Endodermal cell (in vitro differentiated cells): Measurements from ENCODE around the gene ATXN1. TPM values are rescaled to one million over a fixed set of nuclear protein-coding genes. Genes with fewer than 3 reads are reported as not detected.

Experiments
- DNase-seq: peaks from one replicate; pipeline ENCODE4 v3.0.0-alpha.2; 2017
- H3K27ac ChIP-seq: 2 replicates; pipeline ENCODE4 v1.5.1; 2013; ENCODE audit warnings: mild to moderate bottlenecking, low read depth, low read length, moderate library complexity
- H3K27me3 ChIP-seq: 2 replicates; pipeline ENCODE4 v1.6.1; 2013; ENCODE audit warnings: mild to moderate bottlenecking, low read length, moderate library complexity; ENCODE audit not compliant: insufficient read depth, control insufficient read depth, poor library complexity, severe bottlenecking
- H3K36me3 ChIP-seq: 2 replicates; pipeline ENCODE4 v1.7.0; 2013; ENCODE audit warnings: mild to moderate bottlenecking, low read length, moderate library complexity; ENCODE audit not compliant: control insufficient read depth, insufficient read depth
- H3K4me1 ChIP-seq: one replicate; pipeline ENCODE4 v1.7.0; 2013; ENCODE audit warnings: low read length; ENCODE audit not compliant: control insufficient read depth, insufficient read depth
- H3K4me3 ChIP-seq: 2 replicates; pipeline ENCODE4 v1.5.1; 2013; ENCODE audit warnings: mild to moderate bottlenecking, low read length, moderate library complexity
- H3K9ac ChIP-seq: 2 replicates; pipeline ENCODE4 v1.6.1; 2013; ENCODE audit warnings: mild to moderate bottlenecking, low read length, moderate library complexity; ENCODE audit not compliant: poor library complexity, severe bottlenecking; ENCODE audit errors: extremely low read depth
- H3K9me3 ChIP-seq: 2 replicates; pipeline ENCODE4 v1.6.1; 2013; ENCODE audit warnings: mild to moderate bottlenecking, low read length, moderate library complexity; ENCODE audit not compliant: control insufficient read depth
- H3K27ac Mint-ChIP-seq: 2 replicates; pipeline ENCODE4 v1.8.0; 2020; ENCODE audit warnings: mixed read lengths
- H3K27me3 Mint-ChIP-seq: 2 replicates; pipeline ENCODE4 v1.8.0; 2021; ENCODE audit warnings: mild to moderate bottlenecking, mixed read lengths; ENCODE audit not compliant: insufficient read depth
- H3K36me3 Mint-ChIP-seq: 2 replicates; pipeline ENCODE4 v1.8.0; 2020; ENCODE audit warnings: low read depth, mixed read lengths
- H3K4me1 Mint-ChIP-seq: 2 replicates; pipeline ENCODE4 v1.8.0; 2020; ENCODE audit warnings: mixed read lengths
- H3K4me3 Mint-ChIP-seq: 2 replicates; pipeline ENCODE4 v1.8.0; 2020; ENCODE audit warnings: mild to moderate bottlenecking, moderate library complexity, mixed read lengths
- H3K9me3 Mint-ChIP-seq: 2 replicates; pipeline ENCODE4 v1.8.0; 2020; ENCODE audit warnings: mild to moderate bottlenecking, mixed read lengths
- CTCF ChIP-seq: fragments of 200-600 bp; sonication (generic); conservative IDR thresholded peaks from 2 replicates; pipeline ENCODE4 v1.5.0; 2021; ENCODE audit warnings: antibody characterized with exemption, mild to moderate bottlenecking
- WGBS, 2 experiments: methylation state at CpG; one replicate each; pipeline versions ENCODE4 v1.1.5 to v1.1.7; 2013; ENCODE audit warnings: missing lambda C conversion rate in 2 of 2, mixed read lengths in 1 of 2; ENCODE audit not compliant: insufficient coverage in 1 of 2, insufficient read length in 1 of 2; 5-methylcytosine and 5-hydroxymethylcytosine counted together
- total RNA-seq, 2 donors: library from RNA; stranded (reverse); fragmentation: NEBNext Ultra II Directional in 1 of 2; extraction: Animal tissue kit (Norgen Biotek cat#: 25700) in 1 of 2; gene quantifications; 2 replicates in 1 of 2; 3 replicates in 1 of 2; pipeline ENCODE4 v1.2.1, GENCODE V29; 2021

ATXN1 gene
- total RNA-seq, 2 donors from 2014 or later: 10.4 to 15.9 TPM

- Histone ChIP-seq H3K9ac (no peak overlapping the region), H3K4me3 (no peak overlapping the region), H3K27me3 (no peaks in the 10 kb centered on the region), H3K9me3 (no peaks in the 10 kb centered on the region), H3K4me1 (no peaks in the 10 kb centered on the region), H3K36me3 (no peaks in the 10 kb centered on the region), H3K27ac (no peak overlapping the region)
- Mint-ChIP-seq H3K9me3 (no peaks in the 10 kb centered on the region), H3K4me1 (peaks cover 8% of the 10 kb centered on the region), H3K27me3 (no peaks in the 10 kb centered on the region), H3K36me3 (peaks cover 4% of the 10 kb centered on the region), H3K4me3 (no peak overlapping the region), H3K27ac (no peak overlapping the region)
- no peak for TF ChIP-seq CTCF
- no peak for DNase-seq
- WGBS, 2 experiments: 93 to 98% methylated on average over 1 to 2 of the region's 2 CpGs
Measured at GRCh38 chr6:16751251-16751946, 9.9 kb downstream of the ATXN1 start.

GRCh38 chr6:16750566-16750965, 10.7 kb downstream of the ATXN1 start:
- Mint-ChIP-seq H3K9me3 (no peaks in the 10 kb centered on the region), H3K36me3 (peaks cover 4% of the 10 kb centered on the region), H3K4me3 (no peak overlapping the region), H3K27ac (no peak overlapping the region), H3K4me1 (peaks cover 8% of the 10 kb centered on the region), H3K27me3 (no peaks in the 10 kb centered on the region)
- no peak for TF ChIP-seq CTCF
- H3K4me1 ChIP-seq: no peaks in the 10 kb centered on the region
- no peak overlapping the region for H3K9ac ChIP-seq
- H3K27me3 ChIP-seq: no peaks in the 10 kb centered on the region
- no peak overlapping the region for H3K27ac ChIP-seq
- H3K36me3 ChIP-seq: no peaks in the 10 kb centered on the region
- H3K9me3 ChIP-seq: no peaks in the 10 kb centered on the region
- WGBS, 2 experiments: 96 to 97% methylated on average over 4 to 5 of the region's 5 CpGs
- no peak overlapping the region for H3K4me3 ChIP-seq
- no peak for DNase-seq

GRCh38 chr6:16749516-16750485, 11.5 kb downstream of the ATXN1 start:
- H3K4me1 ChIP-seq: no peaks in the 10 kb centered on the region
- no peak for DNase-seq
- no peak overlapping the region for H3K27ac Mint-ChIP-seq
- H3K27ac ChIP-seq: no peak overlapping the region
- H3K4me3 ChIP-seq: no peak overlapping the region
- H3K36me3 Mint-ChIP-seq: peaks cover 4% of the 10 kb centered on the region
- no peaks in the 10 kb centered on the region for H3K27me3 Mint-ChIP-seq
- no peaks in the 10 kb centered on the region for H3K27me3 ChIP-seq
- 88 to 89% methylated on average over 7 to 10 of the region's 10 CpGs for WGBS, 2 experiments
- no peaks in the 10 kb centered on the region for H3K9me3 Mint-ChIP-seq
- H3K9ac ChIP-seq: no peak overlapping the region
- no peak for TF ChIP-seq CTCF
- no peaks in the 10 kb centered on the region for H3K9me3 ChIP-seq
- H3K36me3 ChIP-seq: no peaks in the 10 kb centered on the region
- no peak overlapping the region for H3K4me3 Mint-ChIP-seq
- peaks cover 5% of the 10 kb centered on the region for H3K4me1 Mint-ChIP-seq
